GM18870 (cell line): ENCODE data around the gene PCDHB11.
"Not testable (repeated sequence)": the region's sequence is repeated elsewhere in the genome, so short reads cannot be mapped to it uniquely, and the experiment has no call there.

ENCODE experiments used
- ATAC-seq: cut with Tn5 transposase; IDR thresholded peaks from one replicate; pipeline ENCODE4 v1.9.1; 2021; ENCODE audit warnings: moderate library complexity; ENCODE audit not compliant: unreplicated experiment

Gene PCDHB11

DNA sequence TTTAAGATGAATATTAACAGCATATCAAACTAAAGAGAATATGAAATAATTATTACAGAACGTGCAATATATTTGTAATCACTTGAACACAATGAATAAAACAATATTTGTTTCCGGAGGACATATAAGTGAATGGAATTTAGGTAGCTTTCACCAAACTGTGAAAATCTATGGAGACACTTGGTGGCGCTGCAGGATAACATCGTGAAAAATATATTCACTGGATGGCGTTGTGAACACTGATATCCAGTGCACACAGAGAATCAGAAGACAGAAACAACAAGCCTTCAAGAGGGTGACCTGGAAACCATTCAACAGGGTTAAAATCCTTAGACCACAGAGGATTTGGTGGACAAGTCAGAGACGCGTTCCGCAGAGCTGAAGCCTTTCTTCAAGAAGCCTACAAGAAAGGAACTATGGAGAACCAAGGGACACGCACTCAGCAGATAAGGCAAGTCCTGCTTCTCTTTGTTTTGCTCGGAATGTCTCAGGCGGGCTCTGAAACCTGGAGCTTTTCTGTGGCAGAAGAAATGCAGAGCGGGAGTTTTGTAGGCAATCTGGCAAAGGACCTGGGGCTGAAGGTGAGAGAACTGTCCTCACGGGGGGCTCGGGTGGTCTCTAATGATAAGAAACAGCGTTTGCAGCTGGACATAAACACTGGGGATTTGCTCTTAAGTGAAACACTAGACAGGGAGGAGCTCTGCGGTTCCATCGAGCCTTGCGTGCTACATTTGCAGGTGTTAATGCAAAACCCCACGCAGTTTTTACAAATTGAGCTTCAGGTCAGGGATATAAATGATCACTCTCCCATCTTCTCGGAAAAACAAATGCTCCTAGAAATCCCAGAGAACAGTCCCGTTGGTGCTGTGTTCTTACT is at the start of gene PCDHB11:
Gene PCDHB11, plus strand, starts transcription at position 269 of the 877 bp plus-strand sequence. Its CDS starts 148 bp downstream, at position 417.
- ATAC-seq, result no peak

GRCh38 chr5:141149812-141150211 is 49.6 kb upstream of the PCDHB11 start, which contains the start of gene PCDHB6:
Gene PCDHB6, plus strand, starts transcription at chr5:141150057. Its CDS starts 201 bp downstream, at chr5:141150258.
- no peak for ATAC-seq

DNA sequence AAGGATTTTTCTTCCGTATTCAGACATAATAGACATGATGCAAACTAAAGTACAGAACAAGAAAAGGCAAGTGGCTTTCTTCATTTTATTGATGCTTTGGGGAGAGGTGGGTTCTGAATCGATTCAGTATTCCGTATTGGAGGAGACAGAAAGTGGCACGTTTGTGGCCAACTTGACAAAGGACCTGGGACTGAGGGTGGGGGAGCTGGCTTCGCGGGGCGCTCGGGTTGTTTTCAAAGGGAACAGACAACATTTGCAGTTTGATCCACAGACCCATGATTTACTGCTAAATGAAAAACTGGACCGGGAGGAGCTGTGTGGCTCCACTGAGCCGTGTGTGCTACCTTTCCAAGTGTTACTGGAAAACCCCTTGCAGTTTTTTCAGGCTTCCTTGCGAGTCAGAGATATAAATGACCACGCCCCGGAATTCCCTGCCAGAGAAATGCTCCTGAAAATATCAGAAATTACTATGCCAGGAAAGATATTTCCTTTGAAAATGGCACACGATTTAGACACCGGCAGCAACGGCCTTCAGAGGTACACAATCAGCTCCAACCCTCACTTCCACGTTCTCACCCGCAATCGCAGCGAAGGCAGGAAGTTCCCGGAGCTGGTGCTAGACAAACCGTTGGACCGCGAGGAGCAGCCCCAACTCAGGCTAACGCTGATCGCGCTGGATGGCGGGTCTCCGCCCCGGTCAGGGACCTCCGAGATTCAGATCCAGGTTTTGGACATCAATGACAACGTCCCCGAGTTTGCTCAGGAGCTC is 49.0 kb upstream of the PCDHB11 start:
- no peak for ATAC-seq

- ATAC-seq, result no peak
Measured at GRCh38 chr5:141150993-141151325, 48.5 kb upstream of the PCDHB11 start.

DNA sequence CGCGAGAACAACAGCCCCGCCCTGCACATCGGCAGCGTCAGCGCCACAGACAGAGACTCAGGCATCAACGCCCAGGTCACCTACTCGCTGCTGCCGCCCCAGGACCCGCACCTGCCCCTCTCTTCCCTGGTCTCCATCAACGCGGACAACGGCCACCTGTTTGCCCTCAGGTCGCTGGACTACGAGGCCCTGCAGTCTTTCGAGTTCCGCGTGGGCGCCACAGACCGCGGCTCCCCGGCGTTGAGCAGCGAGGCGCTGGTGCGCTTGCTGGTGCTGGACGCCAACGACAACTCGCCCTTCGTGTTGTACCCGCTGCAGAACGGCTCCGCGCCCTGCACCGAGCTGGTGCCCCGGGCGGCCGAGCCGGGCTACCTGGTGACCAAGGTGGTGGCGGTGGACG is 47.8 kb upstream of the PCDHB11 start:
- not testable (repeated sequence) for ATAC-seq

- ATAC-seq, result not testable (repeated sequence)
Measured at GRCh38 chr5:141152096-141152495, 47.3 kb upstream of the PCDHB11 start.

- ATAC-seq, result no peak
Measured at GRCh38 chr5:141155540-141156374, 43.7 kb upstream of the PCDHB11 start.

- ATAC-seq, result not testable (repeated sequence)
Measured at GRCh38 chr5:141157356-141157755, 42.1 kb upstream of the PCDHB11 start.

GRCh38 chr5:141157901-141158300 is 41.5 kb upstream of the PCDHB11 start:
- ATAC-seq, result not testable (repeated sequence)

DNA sequence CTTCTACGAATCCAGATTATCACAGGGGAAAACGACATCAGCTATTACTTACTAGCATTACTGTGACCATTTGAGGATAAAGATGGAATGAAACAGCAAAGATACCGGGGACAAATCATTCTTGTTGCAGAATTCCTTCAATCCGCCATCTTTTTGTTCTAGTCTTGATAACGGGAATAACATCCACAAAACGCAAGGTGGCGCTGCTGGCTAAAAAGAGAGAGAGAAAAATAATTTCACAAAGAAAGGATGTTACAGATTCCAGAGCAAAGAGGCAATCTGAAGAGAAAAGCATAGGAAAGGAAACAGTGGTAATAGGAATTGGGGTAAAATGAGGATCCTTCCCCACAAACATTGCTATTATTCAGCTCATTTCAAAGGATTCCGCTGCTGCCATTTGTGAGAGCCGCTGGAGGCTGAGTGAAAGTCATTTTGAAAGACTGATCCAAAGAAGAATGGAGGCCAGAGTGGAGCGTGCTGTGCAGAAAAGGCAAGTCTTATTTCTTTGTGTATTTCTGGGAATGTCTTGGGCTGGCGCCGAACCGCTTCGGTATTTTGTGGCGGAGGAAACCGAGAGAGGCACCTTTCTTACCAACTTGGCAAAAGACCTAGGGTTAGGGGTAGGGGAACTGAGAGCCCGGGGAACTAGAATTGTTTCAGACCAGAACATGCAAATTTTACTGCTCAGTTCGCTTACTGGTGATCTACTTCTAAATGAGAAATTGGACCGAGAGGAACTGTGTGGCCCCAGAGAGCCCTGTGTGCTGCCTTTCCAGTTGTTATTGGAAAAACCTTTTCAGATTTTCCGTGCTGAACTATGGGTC is 26.8 kb upstream of the PCDHB11 start, which contains the start of gene PCDHB7:
Gene PCDHB7, plus strand, starts transcription at position 264 of the 824 bp plus-strand sequence. Its CDS starts 192 bp downstream, at position 456.
- ATAC-seq, result no peak

GRCh38 chr5:141174291-141175104 is 24.9 kb upstream of the PCDHB11 start:
- ATAC-seq, result not testable (repeated sequence)

DNA sequence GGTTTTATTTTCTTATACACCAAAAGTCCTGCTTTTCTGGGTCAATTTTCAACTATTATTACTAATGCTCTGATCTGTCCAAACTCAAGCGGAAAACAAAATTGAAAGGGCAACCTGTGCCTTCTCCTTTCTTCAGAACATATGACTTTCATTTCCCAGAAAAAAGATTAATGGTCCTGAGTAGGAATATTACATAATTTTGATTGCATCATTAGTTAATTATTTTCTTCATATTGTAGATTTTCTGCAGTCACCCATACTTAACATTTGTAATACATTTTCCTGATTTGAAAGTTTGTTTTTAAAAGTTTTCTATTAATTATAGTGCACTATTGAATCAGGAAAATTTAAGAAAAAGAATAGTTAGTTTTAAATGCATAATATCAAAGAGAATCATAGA is 23.5 kb upstream of the PCDHB11 start:
- ATAC-seq, result no peak

DNA sequence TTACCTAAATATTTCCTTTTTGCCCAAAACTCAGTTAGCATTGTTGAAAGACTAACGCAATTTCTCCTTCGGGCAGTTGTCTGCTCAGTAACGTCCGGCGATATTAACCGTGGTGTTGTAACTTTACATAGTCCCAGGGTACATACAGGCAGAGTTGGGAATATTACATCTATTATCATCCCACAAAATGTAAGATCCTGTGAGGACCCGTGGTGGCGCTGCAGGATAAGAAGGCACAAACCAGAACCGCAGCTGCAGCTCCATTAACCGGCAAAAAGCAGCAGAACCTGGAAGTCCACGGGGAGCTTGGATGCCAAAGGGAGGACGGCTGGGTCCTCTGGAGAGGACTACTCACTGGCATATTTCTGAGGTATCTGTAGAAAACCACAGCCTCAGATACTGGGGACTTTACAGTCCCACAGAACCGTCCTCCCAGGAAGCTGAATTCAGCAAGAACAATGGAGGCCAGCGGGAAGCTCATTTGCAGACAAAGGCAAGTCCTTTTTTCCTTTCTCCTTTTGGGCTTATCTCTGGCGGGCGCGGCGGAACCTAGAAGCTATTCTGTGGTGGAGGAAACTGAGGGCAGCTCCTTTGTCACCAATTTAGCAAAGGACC is 21.7 kb upstream of the PCDHB11 start, which contains the start of gene PCDHB8:
Gene PCDHB8, plus strand, starts transcription at position 214 of the 615 bp plus-strand sequence. Its CDS starts 245 bp downstream, at position 459.
- not testable (repeated sequence) for ATAC-seq

- not testable (repeated sequence) for ATAC-seq
Measured at GRCh38 chr5:141179371-141179770, 20.1 kb upstream of the PCDHB11 start.

GRCh38 chr5:141179876-141180275 is 19.6 kb upstream of the PCDHB11 start:
- not testable (repeated sequence) for ATAC-seq

- no peak for ATAC-seq
Measured at GRCh38 chr5:141180313-141180712, 19.1 kb upstream of the PCDHB11 start.

- no peak for ATAC-seq
Measured at GRCh38 chr5:141182248-141182647, 17.2 kb upstream of the PCDHB11 start, which contains the start of gene PCDHB16. Gene PCDHB16, plus strand, starts transcription at chr5:141182387. Its CDS starts 173 bp downstream, at chr5:141182560.

GRCh38 chr5:141184117-141184855 is 15.1 kb upstream of the PCDHB11 start:
- ATAC-seq, result not testable (repeated sequence)
